ENCODE results near the gene ENTPD6.

ENTPD6 gene

DNA sequence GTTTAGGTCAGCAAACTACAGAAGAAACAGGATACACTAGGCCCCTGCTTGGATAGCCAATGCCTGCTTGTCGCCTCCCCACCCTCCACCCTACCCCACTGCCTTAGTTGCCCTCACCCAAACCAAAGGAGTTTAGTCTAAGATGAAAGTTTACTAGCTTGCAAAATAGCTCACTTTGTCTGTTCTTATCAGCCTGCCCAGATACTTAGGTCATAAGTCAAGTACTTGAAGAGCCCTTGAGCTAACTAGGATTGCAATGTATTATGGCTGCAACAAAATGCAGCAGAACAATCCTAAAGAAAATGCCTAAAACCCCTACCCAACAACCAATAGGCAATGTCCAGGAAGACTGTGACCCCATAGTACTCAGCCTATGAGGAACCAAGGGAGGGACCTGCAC is 7.3 kb upstream of the ENTPD6 start:
- Histone ChIP-seq H3K9me3 (ENCODE audit: control insufficient read depth, insufficient read depth, low read length) (no peaks in the 10 kb centered on the region), H3K4me3 (ENCODE audit: low read length) (no peak overlapping the region), H3K79me2 (ENCODE audit: control insufficient read depth, low read length) (no peaks in the 10 kb centered on the region), H3K36me3 (ENCODE audit: control insufficient read depth, low read length) (no peaks in the 10 kb centered on the region), H3K4me2 (ENCODE audit: low read length) (no peak overlapping the region), H3K27me3 (ENCODE audit: control insufficient read depth, low read length) (peaks cover 33% of the 10 kb centered on the region), H4K20me1 (ENCODE audit: control insufficient read depth, insufficient read depth, low read depth, low read length) (no peaks in the 10 kb centered on the region), H3K9me2 (replicated peaks; ENCODE audit: control insufficient read depth, low read length) (no peaks in the 10 kb centered on the region), H3F3A (ENCODE audit: control insufficient read depth, insufficient read depth) (no peaks in the 10 kb centered on the region), H3K27ac (ENCODE audit: low read depth, low read length) (no peak overlapping the region), H3K4me1 (ENCODE audit: control insufficient read depth, low read length) (no peaks in the 10 kb centered on the region)
- no peak for TF ChIP-seq EZH2phosphoT487 (IDR thresholded peaks at IDR 0.05; ENCODE audit: borderline replicate concordance, low read length)
- TF ChIP-seq, protein P1, sequence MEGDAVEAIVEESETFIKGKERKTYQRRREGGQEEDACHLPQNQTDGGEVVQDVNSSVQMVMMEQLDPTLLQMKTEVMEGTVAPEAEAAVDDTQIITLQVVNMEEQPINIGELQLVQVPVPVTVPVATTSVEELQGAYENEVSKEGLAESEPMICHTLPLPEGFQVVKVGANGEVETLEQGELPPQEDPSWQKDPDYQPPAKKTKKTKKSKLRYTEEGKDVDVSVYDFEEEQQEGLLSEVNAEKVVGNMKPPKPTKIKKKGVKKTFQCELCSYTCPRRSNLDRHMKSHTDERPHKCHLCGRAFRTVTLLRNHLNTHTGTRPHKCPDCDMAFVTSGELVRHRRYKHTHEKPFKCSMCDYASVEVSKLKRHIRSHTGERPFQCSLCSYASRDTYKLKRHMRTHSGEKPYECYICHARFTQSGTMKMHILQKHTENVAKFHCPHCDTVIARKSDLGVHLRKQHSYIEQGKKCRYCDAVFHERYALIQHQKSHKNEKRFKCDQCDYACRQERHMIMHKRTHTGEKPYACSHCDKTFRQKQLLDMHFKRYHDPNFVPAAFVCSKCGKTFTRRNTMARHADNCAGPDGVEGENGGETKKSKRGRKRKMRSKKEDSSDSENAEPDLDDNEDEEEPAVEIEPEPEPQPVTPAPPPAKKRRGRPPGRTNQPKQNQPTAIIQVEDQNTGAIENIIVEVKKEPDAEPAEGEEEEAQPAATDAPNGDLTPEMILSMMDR (IDR thresholded peaks at IDR 0.05; ENCODE audit: low read depth, low read length, poor library complexity, severe bottlenecking): no peak

DNA sequence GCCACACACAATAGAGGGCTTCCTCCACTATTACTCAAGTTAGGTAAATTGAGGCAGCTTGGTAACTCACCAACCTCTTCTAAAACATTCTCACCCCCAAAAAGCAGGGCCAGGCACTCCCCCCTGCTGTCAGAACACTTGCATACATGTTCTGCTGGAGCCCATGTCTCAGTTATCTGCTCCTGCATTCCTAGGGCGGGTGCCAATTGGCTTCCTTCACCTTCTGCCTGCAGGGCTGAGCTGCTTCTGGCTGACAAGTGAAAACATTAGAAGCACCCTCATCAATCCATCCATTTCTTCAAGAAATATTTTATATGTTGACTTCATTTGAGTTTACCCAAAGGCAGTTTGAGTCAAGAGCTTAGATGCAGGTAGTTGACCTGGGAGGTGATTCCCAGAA is 4.5 kb upstream of the ENTPD6 start:
- peaks cover 9% of the 10 kb centered on the region for H3K4me1 ChIP-seq (ENCODE audit: control insufficient read depth, low read length)
- H3K4me3 ChIP-seq (ENCODE audit: low read length): no peak overlapping the region
- peaks cover 3% of the 10 kb centered on the region for H3K79me2 ChIP-seq (ENCODE audit: control insufficient read depth, low read length)
- no peaks in the 10 kb centered on the region for H4K20me1 ChIP-seq (ENCODE audit: control insufficient read depth, insufficient read depth, low read depth, low read length)
- H3K36me3 ChIP-seq (ENCODE audit: control insufficient read depth, low read length): no peaks in the 10 kb centered on the region
- H3K4me2 ChIP-seq (ENCODE audit: low read length): no peak overlapping the region
- H3K9me3 ChIP-seq (ENCODE audit: control insufficient read depth, insufficient read depth, low read length): no peaks in the 10 kb centered on the region
- 0 out of 2 replicates have a peak, but pooled peaks cover 2% of the 10 kb centered on the region for H3F3A ChIP-seq (ENCODE audit: control insufficient read depth, insufficient read depth)
- H3K27ac ChIP-seq (ENCODE audit: low read depth, low read length): no peak overlapping the region
- H3K9me2 ChIP-seq (replicated peaks; ENCODE audit: control insufficient read depth, low read length): no peaks in the 10 kb centered on the region
- peaks cover 33% of the 10 kb centered on the region for H3K27me3 ChIP-seq (ENCODE audit: control insufficient read depth, low read length)
- TF ChIP-seq, protein P1 (IDR thresholded peaks at IDR 0.05; ENCODE audit: low read depth, low read length, poor library complexity, severe bottlenecking): no peak
- TF ChIP-seq EZH2phosphoT487 (IDR thresholded peaks at IDR 0.05; ENCODE audit: borderline replicate concordance, low read length): no peak

DNA sequence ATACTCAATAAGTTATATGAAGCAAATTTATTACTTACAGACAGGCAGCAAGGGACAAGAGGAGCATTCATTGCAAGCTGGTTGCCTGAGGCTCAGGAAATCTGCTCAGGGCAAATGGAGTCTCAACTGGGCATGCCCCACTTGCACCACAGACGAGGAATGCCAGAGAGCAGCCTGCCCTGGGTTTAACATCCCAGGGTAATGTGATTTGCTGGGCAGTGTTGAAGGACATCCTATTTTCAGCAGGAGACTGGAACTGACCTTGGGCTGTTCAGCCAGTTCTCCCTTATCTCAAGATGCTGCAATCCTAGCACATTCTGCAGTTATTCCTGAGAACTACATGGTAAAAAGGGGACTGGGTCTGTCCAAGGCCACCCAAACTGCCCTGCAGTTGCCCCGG is 3.8 kb upstream of the ENTPD6 start:
- Histone ChIP-seq H3F3A (ENCODE audit: control insufficient read depth, insufficient read depth) (peaks cover 2% of the 10 kb centered on the region; the same call in 1 of the 2 replicates), H3K27me3 (ENCODE audit: control insufficient read depth, low read length) (peaks cover 36% of the 10 kb centered on the region), H3K27ac (ENCODE audit: low read depth, low read length) (no peak overlapping the region), H3K4me3 (ENCODE audit: low read length) (no peak overlapping the region), H3K36me3 (ENCODE audit: control insufficient read depth, low read length) (no peaks in the 10 kb centered on the region), H3K79me2 (ENCODE audit: control insufficient read depth, low read length) (peaks cover 10% of the 10 kb centered on the region), H3K4me2 (ENCODE audit: low read length) (no peak overlapping the region), H3K9me2 (replicated peaks; ENCODE audit: control insufficient read depth, low read length) (no peaks in the 10 kb centered on the region), H3K9me3 (ENCODE audit: control insufficient read depth, insufficient read depth, low read length) (no peaks in the 10 kb centered on the region), H4K20me1 (ENCODE audit: control insufficient read depth, insufficient read depth, low read depth, low read length) (no peaks in the 10 kb centered on the region), H3K4me1 (ENCODE audit: control insufficient read depth, low read length) (peaks cover 15% of the 10 kb centered on the region)
- TF ChIP-seq, protein P1 (IDR thresholded peaks at IDR 0.05; ENCODE audit: low read depth, low read length, poor library complexity, severe bottlenecking): no peak
- TF ChIP-seq EZH2phosphoT487 (IDR thresholded peaks at IDR 0.05; ENCODE audit: borderline replicate concordance, low read length): no peak

Measured in DOHH2 (cell line).